ENCODE data around the gene ZNF17.
A peak's percentile ranks its signal among the peaks of the same experiment; 100 is the strongest.

ZNF17 gene

GRCh38 chr19:57434386-57435061 lies 23.6 kb downstream of the ZNF17 start:
- DNase-seq (ENCODE audit: low read depth), result no peak

DNA sequence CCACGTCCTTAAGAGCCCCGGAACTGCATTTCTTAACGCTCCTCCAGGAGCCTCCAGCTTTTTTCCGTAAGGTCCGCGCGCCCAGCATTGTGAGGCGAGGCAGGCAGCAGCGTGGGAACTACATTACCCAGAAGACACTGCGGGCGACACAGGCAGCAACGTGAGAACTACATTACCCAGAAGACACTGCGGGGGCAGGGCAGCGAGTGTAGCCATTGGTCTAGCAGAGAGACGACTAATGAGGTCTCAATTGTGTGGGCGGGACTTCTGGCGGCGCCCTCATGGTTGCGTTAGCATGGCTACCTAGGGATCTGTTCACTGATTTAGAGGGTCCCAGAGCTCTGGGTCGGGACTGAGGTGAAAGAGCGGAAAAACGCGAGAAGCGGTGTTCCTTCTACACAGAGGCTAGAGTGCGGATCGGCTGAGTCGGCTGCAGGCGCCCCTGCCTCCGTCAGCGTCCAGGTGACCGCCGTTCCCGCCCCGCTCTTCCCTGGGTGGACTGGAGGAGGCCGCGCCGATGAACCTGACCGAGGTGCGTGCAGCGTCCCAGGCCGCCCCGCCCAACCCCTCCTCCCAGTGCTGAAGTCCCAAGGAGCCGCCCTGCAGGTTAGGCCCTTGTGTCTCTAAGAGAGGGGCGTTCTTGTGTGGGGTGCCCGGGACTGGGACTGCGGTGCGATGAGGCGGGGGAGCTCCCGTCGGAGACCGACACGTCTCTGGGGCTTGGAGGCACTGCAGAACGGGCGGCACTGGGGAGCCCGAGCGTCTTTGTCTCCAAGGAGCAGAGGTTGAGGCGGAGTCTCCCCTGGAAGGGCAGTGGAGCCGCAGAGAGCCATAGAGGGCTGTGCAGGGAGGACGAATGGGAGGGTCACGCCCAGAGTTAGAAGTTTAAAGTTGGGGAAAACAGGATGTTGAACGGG lies 24.4 kb downstream of the ZNF17 start, which contains the start of gene ZNF749:
Gene ZNF749, plus strand, starts transcription at position 264 of the 917 bp plus-strand sequence. Its CDS starts 254 bp downstream, at position 518.
- peak; percentile 90 for DNase-seq (ENCODE audit: low read depth)

GRCh38 chr19:57436417-57436816 lies 25.5 kb downstream of the ZNF17 start:
- no peak for DNase-seq (ENCODE audit: low read depth)

GRCh38 chr19:57437931-57438330 lies 27.0 kb downstream of the ZNF17 start:
- DNase-seq (ENCODE audit: low read depth), result no peak

- DNase-seq (ENCODE audit: low read depth), result no peak
Measured at GRCh38 chr19:57438925-57439324, 28.0 kb downstream of the ZNF17 start.

GRCh38 chr19:57441979-57442752 lies 31.2 kb downstream of the ZNF17 start:
- DNase-seq (ENCODE audit: low read depth), result no peak

DNA sequence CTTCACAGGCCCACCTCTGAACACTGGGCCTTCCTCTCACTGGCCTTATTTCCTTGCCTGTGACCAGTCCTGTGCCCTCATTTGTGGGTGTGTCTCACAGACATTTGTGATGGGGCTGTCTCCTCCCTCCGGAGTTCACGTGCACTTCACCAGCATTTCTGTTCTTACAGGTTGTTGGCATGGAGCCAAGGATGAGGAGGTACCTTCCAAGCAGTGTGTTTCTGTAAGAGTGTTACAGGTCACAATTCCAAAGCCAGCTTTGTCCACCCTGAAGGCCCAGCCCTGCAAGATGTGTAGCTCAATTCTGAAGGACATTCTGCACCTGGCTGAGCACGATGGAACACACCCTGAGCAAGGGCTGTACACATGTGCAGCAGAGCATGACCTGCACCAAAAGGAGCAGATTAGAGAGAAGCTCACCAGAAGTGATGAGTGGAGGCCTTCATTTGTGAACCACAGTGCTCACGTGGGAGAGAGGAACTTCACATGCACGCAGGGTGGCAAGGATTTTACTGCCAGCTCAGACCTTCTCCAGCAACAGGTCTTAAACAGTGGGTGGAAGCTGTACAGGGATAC lies 32.2 kb downstream of the ZNF17 start:
- no peak for DNase-seq (ENCODE audit: low read depth)

GRCh38 chr19:57452307-57452706 lies 41.3 kb downstream of the ZNF17 start:
- no peak for DNase-seq (ENCODE audit: low read depth)

- DNase-seq (ENCODE audit: low read depth), result no peak
Measured at GRCh38 chr19:57465680-57466381, 54.9 kb downstream of the ZNF17 start.

- DNase-seq (ENCODE audit: low read depth), result no peak
Measured at GRCh38 chr19:57466489-57466888, 55.5 kb downstream of the ZNF17 start.
